ENCODE measurements around the gene FLNC. TPM values are rescaled to one million over a fixed set of nuclear protein-coding genes. Genes with fewer than 3 reads are reported as not detected.

Gene FLNC
- total RNA-seq, 1 donor from 2014 or later: 7.7 TPM

DNA sequence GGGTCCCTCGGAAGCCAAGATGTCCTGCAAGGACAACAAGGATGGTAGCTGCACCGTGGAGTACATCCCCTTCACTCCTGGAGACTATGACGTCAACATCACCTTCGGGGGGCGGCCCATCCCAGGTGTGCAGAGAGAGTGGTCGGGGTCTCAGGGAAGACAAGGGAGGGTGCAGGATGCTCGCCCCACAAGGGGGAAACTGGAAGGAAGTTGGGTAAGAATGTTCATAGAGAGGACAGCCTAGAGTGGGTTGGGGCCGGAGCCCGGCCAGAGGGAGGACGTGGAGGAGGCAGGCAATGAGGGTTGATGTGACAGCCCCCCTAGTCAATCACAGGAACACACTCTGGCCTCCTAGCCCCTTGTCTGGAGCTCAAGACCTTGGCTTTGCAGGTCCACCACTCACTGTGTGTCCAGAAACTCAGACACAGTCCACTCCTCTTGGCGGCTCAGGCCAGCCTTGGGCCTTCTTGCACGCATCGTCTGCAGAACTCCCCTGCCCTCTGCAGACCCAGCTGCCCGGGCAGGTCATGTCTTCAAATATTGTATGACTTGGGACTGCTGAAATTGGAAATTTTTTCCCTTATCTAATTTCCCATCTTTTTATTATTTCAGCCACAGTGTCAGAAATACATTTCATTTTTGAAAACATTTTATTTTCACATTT, 16.7 kb downstream of the FLNC start:
- H3K4me1 ChIP-seq: no peaks in the 10 kb centered on the region
- no peaks in the 10 kb centered on the region for H3K36me3 ChIP-seq
- no peak overlapping the region for H3K27ac ChIP-seq
- DNase-seq: no peak
- no peaks in the 10 kb centered on the region for H3K9me3 ChIP-seq
- H3K4me3 ChIP-seq: no peak overlapping the region
- intact Hi-C loops (cut with DNase I): no loop called here
- H3K27me3 ChIP-seq: no peaks in the 10 kb centered on the region
- ATAC-seq: no peak
- TF ChIP-seq, protein P1, sequence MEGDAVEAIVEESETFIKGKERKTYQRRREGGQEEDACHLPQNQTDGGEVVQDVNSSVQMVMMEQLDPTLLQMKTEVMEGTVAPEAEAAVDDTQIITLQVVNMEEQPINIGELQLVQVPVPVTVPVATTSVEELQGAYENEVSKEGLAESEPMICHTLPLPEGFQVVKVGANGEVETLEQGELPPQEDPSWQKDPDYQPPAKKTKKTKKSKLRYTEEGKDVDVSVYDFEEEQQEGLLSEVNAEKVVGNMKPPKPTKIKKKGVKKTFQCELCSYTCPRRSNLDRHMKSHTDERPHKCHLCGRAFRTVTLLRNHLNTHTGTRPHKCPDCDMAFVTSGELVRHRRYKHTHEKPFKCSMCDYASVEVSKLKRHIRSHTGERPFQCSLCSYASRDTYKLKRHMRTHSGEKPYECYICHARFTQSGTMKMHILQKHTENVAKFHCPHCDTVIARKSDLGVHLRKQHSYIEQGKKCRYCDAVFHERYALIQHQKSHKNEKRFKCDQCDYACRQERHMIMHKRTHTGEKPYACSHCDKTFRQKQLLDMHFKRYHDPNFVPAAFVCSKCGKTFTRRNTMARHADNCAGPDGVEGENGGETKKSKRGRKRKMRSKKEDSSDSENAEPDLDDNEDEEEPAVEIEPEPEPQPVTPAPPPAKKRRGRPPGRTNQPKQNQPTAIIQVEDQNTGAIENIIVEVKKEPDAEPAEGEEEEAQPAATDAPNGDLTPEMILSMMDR (IDR thresholded peaks at IDR 0.05): no peak

DNA sequence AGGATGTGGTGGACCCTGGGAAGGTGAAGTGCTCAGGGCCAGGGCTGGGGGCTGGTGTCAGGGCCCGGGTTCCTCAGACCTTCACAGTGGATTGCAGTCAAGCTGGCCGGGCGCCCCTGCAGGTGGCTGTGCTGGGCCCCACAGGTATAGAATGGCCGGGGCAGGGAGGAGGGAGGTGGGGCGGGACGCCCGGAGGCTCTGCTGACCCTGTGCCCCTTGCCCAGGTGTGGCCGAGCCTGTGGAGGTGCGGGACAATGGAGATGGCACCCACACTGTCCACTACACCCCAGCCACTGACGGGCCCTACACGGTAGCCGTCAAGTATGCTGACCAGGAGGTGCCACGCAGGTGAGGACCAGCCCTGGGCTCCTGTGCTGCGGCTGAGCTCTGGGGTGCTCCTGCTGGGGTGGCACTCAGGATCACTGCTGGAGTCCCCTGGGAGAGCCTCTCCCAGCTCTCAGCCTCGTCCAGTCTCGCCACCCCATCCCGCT, 17.6 kb downstream of the FLNC start:
- H3K27ac ChIP-seq: no peak overlapping the region
- intact Hi-C loops (cut with DNase I): no loop called here
- no peaks in the 10 kb centered on the region for H3K36me3 ChIP-seq
- DNase-seq (no peak), ATAC-seq (no peak)
- H3K4me1 ChIP-seq: no peaks in the 10 kb centered on the region
- TF ChIP-seq, protein P1 (IDR thresholded peaks at IDR 0.05): no peak
- H3K27me3 ChIP-seq: no peaks in the 10 kb centered on the region
- H3K9me3 ChIP-seq: no peaks in the 10 kb centered on the region
- no peak overlapping the region for H3K4me3 ChIP-seq

DNA sequence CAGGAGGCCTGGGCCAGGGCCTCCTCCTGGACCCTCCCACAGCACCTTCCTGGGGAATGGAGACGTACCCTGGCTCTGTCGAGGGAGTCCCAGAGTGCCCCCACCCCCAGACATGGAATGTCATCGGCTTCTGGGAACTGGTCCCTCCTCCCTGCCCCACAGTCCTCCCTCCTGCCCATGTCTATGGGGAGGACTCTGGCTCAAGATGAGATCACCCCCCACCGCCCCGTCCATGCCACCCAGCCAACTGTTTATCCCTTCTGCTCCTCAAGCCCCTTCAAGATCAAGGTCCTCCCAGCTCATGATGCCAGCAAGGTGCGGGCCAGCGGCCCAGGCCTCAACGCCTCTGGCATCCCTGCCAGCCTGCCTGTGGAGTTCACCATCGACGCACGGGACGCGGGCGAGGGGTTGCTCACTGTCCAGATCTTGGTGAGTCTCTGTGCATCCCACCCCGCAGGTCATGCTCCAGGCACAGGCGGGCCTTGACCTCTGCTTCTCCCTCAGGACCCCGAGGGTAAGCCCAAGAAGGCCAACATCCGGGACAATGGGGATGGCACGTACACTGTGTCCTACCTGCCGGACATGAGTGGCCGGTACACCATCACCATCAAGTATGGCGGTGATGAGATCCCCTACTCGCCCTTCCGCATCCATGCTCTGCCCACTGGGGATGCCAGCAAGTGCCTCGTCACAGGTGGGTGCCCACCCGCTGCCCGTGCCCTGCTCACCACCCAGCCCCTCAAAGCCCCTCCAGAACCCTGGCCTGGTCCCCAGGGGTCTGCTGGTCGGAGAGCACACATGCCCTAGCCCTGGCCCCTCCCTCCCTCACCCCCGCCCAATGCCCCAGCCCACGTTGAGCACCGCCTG, 18.3 kb downstream of the FLNC start:
- intact Hi-C loops (cut with DNase I): no loop called here
- H3K4me3 ChIP-seq: no peak overlapping the region
- DNase-seq (no peak), ATAC-seq (no peak)
- no peaks in the 10 kb centered on the region for H3K36me3 ChIP-seq
- TF ChIP-seq, protein P1 (IDR thresholded peaks at IDR 0.05): no peak
- no peaks in the 10 kb centered on the region for H3K9me3 ChIP-seq
- no peak overlapping the region for H3K27ac ChIP-seq
- H3K4me1 ChIP-seq: no peaks in the 10 kb centered on the region
- no peaks in the 10 kb centered on the region for H3K27me3 ChIP-seq

DNA sequence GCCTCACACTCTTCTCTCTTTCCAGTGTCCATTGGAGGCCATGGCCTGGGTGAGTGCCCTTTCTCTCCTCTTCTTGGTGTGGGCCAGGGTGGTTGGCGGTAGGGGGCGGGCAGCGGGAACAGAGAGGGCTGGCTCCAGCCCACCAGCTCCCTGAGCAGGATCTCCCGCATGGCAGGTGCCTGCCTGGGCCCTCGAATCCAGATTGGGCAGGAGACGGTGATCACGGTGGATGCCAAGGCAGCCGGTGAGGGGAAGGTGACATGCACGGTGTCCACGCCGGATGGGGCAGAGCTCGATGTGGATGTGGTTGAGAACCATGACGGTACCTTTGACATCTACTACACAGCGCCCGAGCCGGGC, 18.9 kb downstream of the FLNC start:
- TF ChIP-seq, protein P1 (IDR thresholded peaks at IDR 0.05): no peak
- no peak overlapping the region for H3K27ac ChIP-seq
- intact Hi-C loops (cut with DNase I): no loop called here
- no peak overlapping the region for H3K4me3 ChIP-seq
- no peaks in the 10 kb centered on the region for H3K9me3 ChIP-seq
- DNase-seq: no peak
- no peaks in the 10 kb centered on the region for H3K36me3 ChIP-seq
- no peak for ATAC-seq
- no peaks in the 10 kb centered on the region for H3K4me1 ChIP-seq
- no peaks in the 10 kb centered on the region for H3K27me3 ChIP-seq

DNA sequence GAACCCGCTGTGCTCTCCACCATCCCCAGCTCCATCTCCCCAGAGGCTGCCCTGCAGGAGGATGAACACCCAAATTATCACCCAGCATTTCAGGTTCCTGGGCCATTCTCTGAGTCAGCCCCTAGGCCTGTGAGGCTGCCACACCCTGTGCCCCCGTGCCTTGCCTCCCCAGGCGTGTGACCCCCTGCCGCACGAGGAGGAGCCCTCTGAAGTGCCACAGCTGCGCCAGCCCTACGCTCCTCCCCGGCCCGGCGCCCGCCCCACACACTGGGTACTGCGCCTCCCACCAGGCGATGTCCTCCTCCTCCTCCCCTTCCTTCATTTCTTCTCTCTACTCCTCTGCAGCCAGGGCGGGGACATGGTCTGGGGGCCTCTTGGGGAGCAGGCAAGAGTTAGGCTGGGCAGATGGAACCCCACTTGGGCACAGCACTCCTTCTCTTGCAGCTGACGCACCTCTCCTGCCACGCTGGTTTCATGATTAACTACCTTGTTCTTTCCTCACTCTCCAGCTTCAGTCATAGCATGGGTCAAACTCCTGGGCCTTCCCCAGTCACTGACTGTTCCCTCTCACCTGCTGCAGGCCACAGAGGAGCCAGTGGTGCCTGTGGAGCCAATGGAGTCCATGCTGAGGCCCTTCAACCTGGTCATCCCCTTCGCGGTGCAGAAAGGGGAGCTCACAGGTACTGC, 19.7 kb downstream of the FLNC start:
- intact Hi-C loops (cut with DNase I): no loop called here
- Histone ChIP-seq H3K4me1 (no peaks in the 10 kb centered on the region), H3K27me3 (no peaks in the 10 kb centered on the region), H3K27ac (no peak overlapping the region), H3K9me3 (no peaks in the 10 kb centered on the region), H3K4me3 (no peak overlapping the region), H3K36me3 (no peaks in the 10 kb centered on the region)
- ATAC-seq (no peak), DNase-seq (no peak)
- TF ChIP-seq, protein P1 (IDR thresholded peaks at IDR 0.05): no peak

All from upper lobe of right lung (tissue), 1 donor.